HepG2 (cell line): ENCODE measurements around the gene BMI1.

ENCODE experiments used
- EZH2 ChIP-seq: conservative IDR thresholded peaks from 2 replicates; pipeline ENCODE4 v1.6.1; 2012; ENCODE audit warnings: mild to moderate bottlenecking, low read depth, low read length, moderate library complexity
- GPN1 ChIP-seq: sonication (generic); formaldehyde crosslinking; IDR thresholded peaks from 2 replicates; pipeline ENCODE4 v1.5.1; 2020; ENCODE audit warnings: missing genetic modification reagents, borderline replicate concordance
- RFX5 ChIP-seq: IDR thresholded peaks from 2 replicates; pipeline ENCODE4 v1.6.1; 2011; ENCODE audit warnings: low read depth, low read length, improper control_type of control experiment
- TEAD3 ChIP-seq: optimal IDR thresholded peaks from 2 replicates; pipeline ENCODE3; 2016; ENCODE audit warnings: borderline replicate concordance
- ZNF567 ChIP-seq: sonication (generic); formaldehyde crosslinking; IDR thresholded peaks from 2 replicates; pipeline ENCODE4 v1.8.1; 2023; ENCODE audit warnings: mild to moderate bottlenecking, missing genetic modification reagents, borderline replicate concordance
- TF ChIP-seq, protein P1 (sequence below): sonication (generic); formaldehyde crosslinking; IDR thresholded peaks from 2 replicates; pipeline ENCODE4 v1.5.0; 2020; ENCODE audit warnings: mild to moderate bottlenecking, missing genetic modification reagents
- TF ChIP-seq, protein P2 (sequence below): sonication (generic); formaldehyde crosslinking; IDR thresholded peaks from 2 replicates; pipeline ENCODE4 v1.4.0; 2020; ENCODE audit warnings: missing genetic modification reagents

DNA sequence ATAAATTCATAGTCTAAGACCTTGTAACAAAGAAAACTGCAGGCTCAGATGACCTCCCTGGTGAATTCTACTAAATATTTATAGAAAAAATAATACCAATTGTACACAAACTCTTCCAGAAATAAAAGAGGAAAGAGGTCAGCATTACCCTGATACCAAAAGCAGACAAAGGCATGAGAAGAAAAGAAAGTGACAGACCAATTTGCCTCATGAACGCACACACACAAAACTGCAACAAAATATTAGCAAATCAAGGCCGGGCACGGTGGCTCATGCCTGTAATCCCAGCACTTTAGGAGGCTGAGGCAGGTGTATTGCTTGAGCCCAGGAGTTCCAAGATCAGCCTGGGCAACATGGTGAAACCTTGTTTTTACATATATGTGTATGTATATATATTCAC, 17.4 kb upstream of the BMI1 start:
- TF ChIP-seq, protein P1, sequence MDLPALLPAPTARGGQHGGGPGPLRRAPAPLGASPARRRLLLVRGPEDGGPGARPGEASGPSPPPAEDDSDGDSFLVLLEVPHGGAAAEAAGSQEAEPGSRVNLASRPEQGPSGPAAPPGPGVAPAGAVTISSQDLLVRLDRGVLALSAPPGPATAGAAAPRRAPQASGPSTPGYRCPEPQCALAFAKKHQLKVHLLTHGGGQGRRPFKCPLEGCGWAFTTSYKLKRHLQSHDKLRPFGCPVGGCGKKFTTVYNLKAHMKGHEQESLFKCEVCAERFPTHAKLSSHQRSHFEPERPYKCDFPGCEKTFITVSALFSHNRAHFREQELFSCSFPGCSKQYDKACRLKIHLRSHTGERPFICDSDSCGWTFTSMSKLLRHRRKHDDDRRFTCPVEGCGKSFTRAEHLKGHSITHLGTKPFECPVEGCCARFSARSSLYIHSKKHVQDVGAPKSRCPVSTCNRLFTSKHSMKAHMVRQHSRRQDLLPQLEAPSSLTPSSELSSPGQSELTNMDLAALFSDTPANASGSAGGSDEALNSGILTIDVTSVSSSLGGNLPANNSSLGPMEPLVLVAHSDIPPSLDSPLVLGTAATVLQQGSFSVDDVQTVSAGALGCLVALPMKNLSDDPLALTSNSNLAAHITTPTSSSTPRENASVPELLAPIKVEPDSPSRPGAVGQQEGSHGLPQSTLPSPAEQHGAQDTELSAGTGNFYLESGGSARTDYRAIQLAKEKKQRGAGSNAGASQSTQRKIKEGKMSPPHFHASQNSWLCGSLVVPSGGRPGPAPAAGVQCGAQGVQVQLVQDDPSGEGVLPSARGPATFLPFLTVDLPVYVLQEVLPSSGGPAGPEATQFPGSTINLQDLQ (CRISPR knock-in tag), result no peak
- TF ChIP-seq RFX5 (no peak), GPN1 (no peak), TEAD3 (CRISPR knock-in tag) (no peak), ZNF567 (CRISPR knock-in tag) (no peak), EZH2 (no peak)
- TF ChIP-seq, protein P2, sequence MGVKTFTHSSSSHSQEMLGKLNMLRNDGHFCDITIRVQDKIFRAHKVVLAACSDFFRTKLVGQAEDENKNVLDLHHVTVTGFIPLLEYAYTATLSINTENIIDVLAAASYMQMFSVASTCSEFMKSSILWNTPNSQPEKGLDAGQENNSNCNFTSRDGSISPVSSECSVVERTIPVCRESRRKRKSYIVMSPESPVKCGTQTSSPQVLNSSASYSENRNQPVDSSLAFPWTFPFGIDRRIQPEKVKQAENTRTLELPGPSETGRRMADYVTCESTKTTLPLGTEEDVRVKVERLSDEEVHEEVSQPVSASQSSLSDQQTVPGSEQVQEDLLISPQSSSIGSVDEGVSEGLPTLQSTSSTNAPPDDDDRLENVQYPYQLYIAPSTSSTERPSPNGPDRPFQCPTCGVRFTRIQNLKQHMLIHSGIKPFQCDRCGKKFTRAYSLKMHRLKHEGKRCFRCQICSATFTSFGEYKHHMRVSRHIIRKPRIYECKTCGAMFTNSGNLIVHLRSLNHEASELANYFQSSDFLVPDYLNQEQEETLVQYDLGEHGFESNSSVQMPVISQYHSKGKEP, result no peak
